NCI-H187 treated with DMSO at 0.1 percent for 48 hours (cell line): Measurements from ENCODE around the gene ATRNL1.

Source experiments
- DNase-seq: peaks from one replicate; lab custom pipeline; 2025; lab: John Stamatoyannopoulos, UW

ATRNL1 gene

DNA sequence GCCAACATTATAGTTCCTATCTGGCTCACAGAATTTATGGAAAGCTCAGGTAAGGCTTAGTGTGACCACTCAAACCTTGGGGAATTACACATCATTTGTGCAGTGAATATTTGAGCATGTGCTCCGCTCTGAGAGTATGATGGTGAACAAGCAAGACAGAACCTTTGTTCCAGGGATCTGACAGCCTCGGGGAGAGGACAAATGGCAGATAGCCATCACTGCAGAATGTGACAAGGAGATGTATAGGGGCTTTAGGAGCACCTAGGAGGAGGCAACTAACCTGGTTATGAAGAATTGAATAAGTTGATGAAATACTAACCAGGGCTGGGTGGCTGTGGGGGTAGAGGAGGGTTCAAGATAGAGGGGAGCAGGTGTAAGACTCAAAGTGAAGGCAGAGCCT, 889.4 kb downstream of the ATRNL1 start:
- no peak for DNase-seq

DNA sequence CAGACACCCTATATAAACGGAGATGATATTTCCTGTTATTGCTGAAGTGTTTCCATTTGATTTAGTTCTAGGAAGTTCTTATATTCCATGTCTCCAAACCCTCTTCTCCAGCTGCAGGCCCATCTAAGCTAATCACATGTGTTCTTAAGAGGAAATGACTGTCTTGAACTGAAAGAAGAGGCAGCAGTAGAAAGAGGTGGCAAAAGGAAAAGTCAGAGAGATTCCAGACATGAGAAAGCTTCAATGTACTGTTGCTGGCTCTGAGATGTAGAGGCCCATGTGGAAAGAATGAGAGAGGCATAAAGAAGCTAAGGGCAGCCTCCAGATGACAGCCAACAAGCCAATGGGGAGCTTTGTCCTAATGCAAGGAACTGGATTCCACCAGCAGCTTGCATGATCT, 892.6 kb downstream of the ATRNL1 start:
- no peak for DNase-seq

DNA sequence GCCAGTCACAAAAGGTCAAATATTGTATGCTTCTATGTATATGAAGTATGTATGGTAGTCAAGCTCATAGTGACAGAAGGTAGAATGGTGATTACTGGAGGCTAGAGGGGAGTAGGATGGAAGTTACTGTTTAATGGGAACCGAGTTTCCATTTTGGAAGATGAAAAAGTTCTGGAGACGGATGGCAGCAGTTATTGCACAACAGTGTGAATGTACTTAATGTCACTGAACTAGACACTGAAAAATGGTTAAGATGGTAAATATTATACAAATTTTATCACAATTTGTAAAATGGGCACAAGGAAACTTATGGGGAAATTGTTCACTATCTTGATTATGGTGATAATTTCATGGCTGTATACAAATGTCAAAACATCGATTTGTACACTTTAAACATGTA, 895.2 kb downstream of the ATRNL1 start:
- no peak for DNase-seq

DNA sequence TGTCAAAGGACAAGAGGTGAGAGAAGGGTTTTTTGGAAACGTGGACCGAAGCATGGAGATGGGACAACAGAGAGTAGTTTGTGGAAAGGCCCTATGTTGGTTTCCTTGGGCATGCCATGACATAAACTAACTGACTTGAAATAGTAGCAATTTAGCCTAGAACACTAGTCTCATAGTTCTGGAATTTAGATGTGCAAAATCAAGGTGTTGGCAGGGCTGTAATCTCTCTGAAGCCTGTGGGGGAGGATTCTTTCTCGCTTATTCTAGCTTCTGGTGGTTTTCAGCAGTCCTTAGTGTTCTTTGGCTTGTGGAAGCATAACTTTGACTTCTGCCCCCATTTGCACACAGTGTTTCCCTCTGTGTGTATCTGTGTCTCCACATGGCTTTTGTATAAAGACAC, 896.5 kb downstream of the ATRNL1 start:
- no peak for DNase-seq

DNA sequence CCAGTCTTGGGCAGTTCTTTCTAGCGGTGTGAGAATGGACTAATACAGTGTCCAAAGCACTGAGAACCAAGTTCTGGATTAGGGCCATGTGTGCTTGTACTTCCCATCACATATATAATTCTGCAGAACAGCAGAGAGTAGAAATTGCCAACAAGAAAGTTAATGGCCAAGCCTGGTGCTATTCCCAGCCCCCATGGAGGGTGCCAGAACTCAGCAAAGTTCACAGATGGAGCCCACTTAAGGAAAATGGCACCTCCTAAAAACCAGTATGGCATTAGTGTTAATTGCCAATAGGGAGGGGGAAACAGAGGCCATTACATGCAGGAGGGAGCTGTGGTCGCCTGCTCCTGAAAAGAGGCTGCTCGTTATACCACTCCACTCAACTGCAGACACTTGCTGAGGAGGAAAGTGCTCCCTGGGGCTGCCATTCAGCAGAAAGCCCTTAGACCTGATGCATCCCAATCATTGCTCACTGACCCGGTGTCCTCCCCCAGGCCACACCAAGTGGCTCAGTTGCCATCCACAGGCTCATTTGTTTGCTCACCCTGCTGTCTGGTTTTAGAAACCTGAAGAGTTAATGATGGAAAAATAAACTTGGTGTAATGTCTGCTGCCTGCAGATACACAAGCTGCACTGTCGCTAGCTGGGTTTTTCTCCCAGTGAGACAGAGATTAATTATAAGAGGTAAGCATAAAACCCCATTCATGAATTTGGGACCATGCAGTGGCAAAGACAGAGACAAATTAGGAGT, 899.2 kb downstream of the ATRNL1 start:
- DNase-seq, result no peak

DNA sequence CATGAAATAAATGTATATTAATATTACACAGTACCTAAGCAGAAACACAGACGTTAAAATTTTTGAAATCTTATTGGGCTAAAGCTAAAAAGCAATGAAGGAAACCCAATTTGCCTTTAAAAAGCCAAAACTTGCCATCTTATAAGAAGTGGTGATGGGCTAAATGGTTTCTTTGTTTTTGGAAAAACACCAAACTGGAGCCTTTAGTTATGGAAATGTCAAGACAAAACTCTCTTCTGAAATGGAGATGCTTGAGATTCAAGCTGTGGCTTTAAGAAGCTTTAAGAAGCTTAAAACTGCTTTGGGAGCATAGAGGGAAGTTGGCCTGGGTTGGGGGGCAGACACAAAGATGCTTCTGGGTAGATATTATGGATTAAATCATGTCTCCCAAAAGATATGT, 902.9 kb downstream of the ATRNL1 start:
- DNase-seq, result no peak

DNA sequence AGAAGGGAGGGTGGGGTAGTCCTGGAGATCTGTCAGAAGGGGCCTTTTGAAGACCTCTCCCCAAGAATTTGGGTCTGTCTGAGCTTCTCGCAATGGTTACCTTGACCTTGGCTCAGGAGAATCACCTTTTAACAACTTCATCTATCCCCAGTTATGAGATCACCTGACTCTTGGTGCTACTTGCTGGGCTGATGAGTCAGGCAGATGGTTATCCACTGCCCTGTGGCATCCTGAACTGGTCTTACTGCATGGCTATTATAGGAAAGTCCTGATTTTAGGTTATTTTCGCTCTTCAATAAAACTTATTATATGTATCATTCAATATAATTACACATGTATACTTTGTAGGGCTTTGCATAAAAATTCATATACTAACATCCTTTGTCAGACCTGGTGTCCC, 905.1 kb downstream of the ATRNL1 start:
- no peak for DNase-seq
